Activated T-cell treated with anti-CD3 and anti-CD28 coated beads, Interleukin-2, amount 50 U/mL, for 4 hours (primary cell): Measurements from ENCODE around the gene LIMCH1. TPM values are rescaled to one million over a fixed set of nuclear protein-coding genes. Genes with fewer than 3 reads are reported as not detected.

ENCODE experiments used
- ATAC-seq, 2 donors: fragments of 200-7000 bp; cut with Tn5 transposase; one replicate each; pipeline ENCODE4 v1.10.0; 2021
- DNase-seq: peaks from one replicate; pipeline ENCODE4 v3.0.0-alpha.2; 2020
- H3K27me3 Mint-ChIP-seq: one replicate; pipeline ENCODE4 v1.8.0; 2021; ENCODE audit warnings: low read depth, mixed read lengths
- H3K36me3 Mint-ChIP-seq: one replicate; pipeline ENCODE4 v1.8.0; 2022; ENCODE audit warnings: mixed read lengths; ENCODE audit not compliant: insufficient read depth
- H3K4me1 Mint-ChIP-seq: one replicate; pipeline ENCODE4 v1.8.0; 2021; ENCODE audit warnings: low read depth, mixed read lengths
- H3K4me3 Mint-ChIP-seq: one replicate; pipeline ENCODE4 v1.8.0; 2021; ENCODE audit warnings: mild to moderate bottlenecking, moderate library complexity, mixed read lengths
- H3K9me3 Mint-ChIP-seq: one replicate; pipeline ENCODE4 v1.8.0; 2021; ENCODE audit warnings: mixed read lengths
- total RNA-seq, 3 donors: library from RNA; stranded (reverse); gene quantifications; one replicate each; pipeline ENCODE4 v1.2.1, GENCODE V29; 2021

LIMCH1 gene
- total RNA-seq, 3 donors from 2014 or later: 0.11 to 0.34 (median 0.15) TPM

- ATAC-seq (no peak), DNase-seq (no peak)
- no peak overlapping the region for H3K4me3 Mint-ChIP-seq
- H3K27me3 Mint-ChIP-seq: no peaks in the 10 kb centered on the region
- no peaks in the 10 kb centered on the region for H3K9me3 Mint-ChIP-seq
- H3K4me1 Mint-ChIP-seq: no peaks in the 10 kb centered on the region
- H3K36me3 Mint-ChIP-seq: no peaks in the 10 kb centered on the region
Observed at GRCh38 chr4:41517121-41517520, 20.8 kb upstream of the LIMCH1 start.

- Mint-ChIP-seq H3K4me3 (no peak overlapping the region), H3K9me3 (no peaks in the 10 kb centered on the region), H3K27me3 (no peaks in the 10 kb centered on the region), H3K4me1 (no peaks in the 10 kb centered on the region), H3K36me3 (no peaks in the 10 kb centered on the region)
- ATAC-seq: no peak
- DNase-seq: no peak
Observed at GRCh38 chr4:41517747-41518146, 20.2 kb upstream of the LIMCH1 start.

GRCh38 chr4:41524425-41524824 lies 13.5 kb upstream of the LIMCH1 start:
- H3K36me3 Mint-ChIP-seq: no peaks in the 10 kb centered on the region
- H3K4me3 Mint-ChIP-seq: no peak overlapping the region
- ATAC-seq: no peak
- no peak for DNase-seq
- H3K9me3 Mint-ChIP-seq: peaks cover 5% of the 10 kb centered on the region
- H3K27me3 Mint-ChIP-seq: no peaks in the 10 kb centered on the region
- H3K4me1 Mint-ChIP-seq: no peaks in the 10 kb centered on the region

DNA sequence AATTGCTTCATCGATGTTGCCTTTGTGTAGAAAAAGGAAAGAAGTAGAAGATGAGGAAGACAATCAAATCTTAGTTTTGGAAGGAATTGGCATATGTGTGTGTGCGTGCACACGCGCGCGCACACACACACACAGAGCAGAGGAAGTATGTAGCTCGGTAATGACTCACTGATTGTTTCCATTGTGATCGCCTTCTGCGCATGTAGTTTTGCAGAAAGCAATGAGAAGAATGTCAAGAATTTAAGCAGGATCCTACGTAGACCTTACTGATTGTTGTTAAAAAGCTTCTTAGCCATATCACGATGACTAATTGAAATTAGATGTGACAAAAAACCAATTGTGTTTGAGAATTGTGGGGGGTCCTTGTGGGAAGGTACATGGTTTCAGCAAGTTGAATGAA lies 12.8 kb upstream of the LIMCH1 start:
- no peaks in the 10 kb centered on the region for H3K36me3 Mint-ChIP-seq
- no peak for DNase-seq
- H3K4me1 Mint-ChIP-seq: no peaks in the 10 kb centered on the region
- H3K27me3 Mint-ChIP-seq: no peaks in the 10 kb centered on the region
- H3K4me3 Mint-ChIP-seq: no peak overlapping the region
- H3K9me3 Mint-ChIP-seq: peaks cover 5% of the 10 kb centered on the region
- ATAC-seq: no peak

- Mint-ChIP-seq H3K36me3 (no peaks in the 10 kb centered on the region), H3K4me3 (no peak overlapping the region), H3K9me3 (peaks cover 5% of the 10 kb centered on the region), H3K4me1 (no peaks in the 10 kb centered on the region), H3K27me3 (no peaks in the 10 kb centered on the region)
- no peak for ATAC-seq
- no peak for DNase-seq
Observed at GRCh38 chr4:41526628-41527027, 11.3 kb upstream of the LIMCH1 start.

GRCh38 chr4:41528512-41529205 lies 9.3 kb upstream of the LIMCH1 start:
- H3K4me1 Mint-ChIP-seq: no peaks in the 10 kb centered on the region
- no peak for DNase-seq
- ATAC-seq: no peak
- H3K36me3 Mint-ChIP-seq: no peaks in the 10 kb centered on the region
- H3K4me3 Mint-ChIP-seq: no peak overlapping the region
- peaks cover 5% of the 10 kb centered on the region for H3K9me3 Mint-ChIP-seq
- H3K27me3 Mint-ChIP-seq: no peaks in the 10 kb centered on the region

GRCh38 chr4:41530741-41531140 lies 7.2 kb upstream of the LIMCH1 start:
- ATAC-seq (no peak), DNase-seq (no peak)
- Mint-ChIP-seq H3K4me3 (no peak overlapping the region), H3K9me3 (no peaks in the 10 kb centered on the region), H3K36me3 (no peaks in the 10 kb centered on the region), H3K27me3 (no peaks in the 10 kb centered on the region), H3K4me1 (no peaks in the 10 kb centered on the region)

DNA sequence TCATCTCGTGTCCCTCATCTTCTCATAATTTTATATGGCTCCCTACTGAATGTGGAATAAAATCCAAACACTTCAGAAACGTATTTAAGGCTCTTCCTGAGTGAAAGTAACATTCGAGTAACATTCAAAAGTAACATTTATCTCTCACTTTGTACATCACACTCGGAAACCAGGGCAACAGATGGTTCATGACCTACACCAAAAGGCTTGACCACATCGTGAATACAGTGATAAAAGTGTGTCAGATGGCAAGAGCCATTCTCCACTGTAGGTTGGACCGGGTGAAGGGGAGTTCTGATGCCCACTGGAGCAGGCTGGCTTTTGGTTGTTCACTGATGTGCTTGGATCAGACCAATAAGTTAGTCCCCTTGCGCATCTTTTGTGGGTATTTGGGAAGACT lies 5.6 kb upstream of the LIMCH1 start:
- no peaks in the 10 kb centered on the region for H3K9me3 Mint-ChIP-seq
- no peaks in the 10 kb centered on the region for H3K4me1 Mint-ChIP-seq
- no peak for DNase-seq
- no peak overlapping the region for H3K4me3 Mint-ChIP-seq
- no peaks in the 10 kb centered on the region for H3K36me3 Mint-ChIP-seq
- no peaks in the 10 kb centered on the region for H3K27me3 Mint-ChIP-seq
- no peak for ATAC-seq

DNA sequence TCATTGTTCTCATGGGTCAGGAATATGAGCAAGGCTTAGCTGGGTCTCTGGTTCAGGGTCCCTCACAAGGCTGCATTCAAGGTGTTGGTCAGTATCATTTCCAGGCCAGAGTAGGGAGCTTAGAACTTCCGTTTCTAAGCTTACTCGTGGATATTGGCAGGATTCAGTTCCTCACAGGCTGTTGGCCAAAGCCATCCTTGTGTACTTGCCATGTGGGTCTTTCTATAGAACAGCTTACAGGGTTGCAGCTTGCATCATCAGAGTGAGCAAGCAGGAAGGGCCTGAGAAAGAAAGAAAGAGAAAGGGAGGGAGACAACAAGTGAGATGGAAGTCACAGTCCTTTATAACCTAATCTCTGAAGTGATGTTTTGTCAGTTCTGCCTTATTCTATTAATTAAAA lies 5.1 kb upstream of the LIMCH1 start:
- Mint-ChIP-seq H3K27me3 (no peaks in the 10 kb centered on the region), H3K9me3 (no peaks in the 10 kb centered on the region), H3K4me1 (no peaks in the 10 kb centered on the region), H3K4me3 (no peak overlapping the region), H3K36me3 (no peaks in the 10 kb centered on the region)
- DNase-seq (no peak), ATAC-seq (no peak)

- Mint-ChIP-seq H3K27me3 (no peaks in the 10 kb centered on the region), H3K9me3 (no peaks in the 10 kb centered on the region), H3K36me3 (no peaks in the 10 kb centered on the region), H3K4me1 (no peaks in the 10 kb centered on the region), H3K4me3 (no peak overlapping the region)
- no peak for DNase-seq
- ATAC-seq: no peak
Observed at GRCh38 chr4:41533680-41534079, 4.3 kb upstream of the LIMCH1 start.

- H3K4me3 Mint-ChIP-seq: no peak overlapping the region
- DNase-seq (no peak), ATAC-seq (no peak)
- no peaks in the 10 kb centered on the region for H3K36me3 Mint-ChIP-seq
- no peaks in the 10 kb centered on the region for H3K27me3 Mint-ChIP-seq
- H3K9me3 Mint-ChIP-seq: no peaks in the 10 kb centered on the region
- no peaks in the 10 kb centered on the region for H3K4me1 Mint-ChIP-seq
Observed at GRCh38 chr4:41534404-41534803, 3.6 kb upstream of the LIMCH1 start.

DNA sequence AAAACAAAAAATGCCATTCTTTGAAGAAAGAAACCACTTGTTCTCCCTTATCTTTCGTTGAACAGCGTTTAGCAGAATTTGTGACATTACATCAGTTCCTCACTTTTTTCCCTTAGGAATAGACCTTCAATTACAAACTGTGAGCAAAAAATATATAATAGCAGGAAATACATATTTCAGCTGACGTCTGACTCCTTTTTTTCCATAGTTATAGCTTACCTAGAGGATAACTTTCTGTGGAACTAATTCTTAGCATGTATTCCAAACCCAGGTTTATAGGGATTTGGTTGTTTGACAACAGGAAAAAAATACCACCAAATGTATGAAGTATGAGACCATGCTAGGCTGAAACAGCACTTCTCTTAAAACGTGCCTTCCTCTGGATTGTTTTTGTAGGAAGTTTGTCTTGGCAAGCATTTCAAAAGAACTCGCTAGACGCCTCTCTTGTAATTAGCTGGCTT lies 2.0 kb upstream of the LIMCH1 start:
- Mint-ChIP-seq H3K4me1 (no peaks in the 10 kb centered on the region), H3K27me3 (no peaks in the 10 kb centered on the region), H3K9me3 (no peaks in the 10 kb centered on the region), H3K4me3 (no peak overlapping the region), H3K36me3 (no peaks in the 10 kb centered on the region)
- ATAC-seq: no peak
- no peak for DNase-seq

GRCh38 chr4:41537292-41537890 lies 566 bp upstream of the LIMCH1 start:
- Mint-ChIP-seq H3K4me1 (no peaks in the 10 kb centered on the region), H3K36me3 (no peaks in the 10 kb centered on the region), H3K27me3 (no peaks in the 10 kb centered on the region), H3K4me3 (no peak overlapping the region), H3K9me3 (no peaks in the 10 kb centered on the region)
- DNase-seq: no peak
- no peak for ATAC-seq

DNA sequence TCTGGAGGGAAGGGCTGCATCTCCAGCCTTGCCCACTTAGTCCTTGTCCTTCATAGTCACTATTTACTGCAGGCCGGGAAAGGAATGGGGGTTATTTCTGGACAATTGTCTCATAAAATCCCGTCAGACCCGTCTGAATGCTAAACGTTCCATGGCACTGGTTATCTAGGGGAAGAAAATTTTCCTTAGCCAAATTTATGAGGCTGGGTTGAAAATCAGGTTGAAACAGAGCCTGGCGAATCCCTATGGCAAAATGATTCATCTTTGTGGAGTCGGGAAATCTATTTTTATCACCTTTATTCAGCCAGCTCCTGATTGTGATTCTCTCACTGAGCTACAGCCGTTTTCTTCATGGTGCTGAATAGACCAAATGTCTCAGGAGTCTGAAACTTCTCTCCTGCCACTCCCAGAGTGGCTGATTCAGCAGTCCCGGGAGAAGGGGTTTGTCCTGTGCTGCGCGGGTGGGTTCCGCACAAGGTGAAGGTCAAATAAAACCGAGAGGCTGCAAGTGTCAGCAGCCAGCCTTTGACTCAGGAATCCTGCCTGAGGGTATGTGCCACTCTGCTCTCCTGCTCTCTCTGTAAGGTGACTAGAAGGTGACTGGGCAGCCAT lies 1.0 kb downstream of the LIMCH1 start:
- no peak for DNase-seq
- Mint-ChIP-seq H3K4me1 (no peaks in the 10 kb centered on the region), H3K27me3 (no peaks in the 10 kb centered on the region), H3K4me3 (no peak overlapping the region), H3K36me3 (no peaks in the 10 kb centered on the region), H3K9me3 (no peaks in the 10 kb centered on the region)
- ATAC-seq: no peak

DNA sequence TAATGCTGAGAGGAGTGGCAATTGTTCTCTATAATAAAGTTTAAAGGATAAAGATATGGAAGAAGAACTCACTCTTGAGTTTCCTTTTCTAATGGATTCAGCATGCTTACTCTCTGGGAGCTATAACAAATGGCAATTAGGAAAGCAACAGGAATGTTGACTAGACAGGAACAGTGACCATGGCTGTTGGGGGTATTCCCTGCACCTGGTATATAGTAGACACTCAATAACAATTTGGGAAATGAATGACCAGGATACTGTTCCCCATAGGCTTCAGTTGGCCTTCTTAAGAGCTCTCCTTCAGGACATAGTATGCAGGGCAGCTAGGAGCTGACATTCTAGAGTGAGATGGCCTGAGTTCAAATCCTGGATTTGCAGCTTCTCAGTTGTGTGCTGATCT lies 1.8 kb downstream of the LIMCH1 start:
- Mint-ChIP-seq H3K36me3 (no peaks in the 10 kb centered on the region), H3K27me3 (no peaks in the 10 kb centered on the region), H3K4me1 (no peaks in the 10 kb centered on the region), H3K9me3 (no peaks in the 10 kb centered on the region), H3K4me3 (no peak overlapping the region)
- DNase-seq: no peak
- ATAC-seq: no peak
